ENCODE data around the gene PIM1.

The PIM1 gene

GRCh38 chr6:37222992-37223391, 53.0 kb downstream of the PIM1 start:
- peaks cover 3% of the 10 kb centered on the region for H3K4me1 ChIP-seq (ENCODE audit: control insufficient read depth, insufficient read depth, low read length)
- no peaks in the 10 kb centered on the region for H3K9me3 ChIP-seq (replicated peaks; ENCODE audit: low read length)
- H3K4me2 ChIP-seq (ENCODE audit: low read length) = peak overlapping the region; percentile 94
- no peaks in the 10 kb centered on the region for H3K27me3 ChIP-seq (ENCODE audit: control insufficient read depth, insufficient read depth, low read length)
- H3K9ac ChIP-seq (ENCODE audit: low read depth, low read length) = peak overlapping the region; percentile 17
- H3K4me3 ChIP-seq (ENCODE audit: low read length) = peak overlapping the region; percentile 72
- H3K36me3 ChIP-seq (ENCODE audit: insufficient read depth, low read length) = no peaks in the 10 kb centered on the region

Measured in skeletal muscle satellite cell (primary cell).